ENCODE results near the gene SNCG. TPM values are rescaled to one million over a fixed set of nuclear protein-coding genes. Genes with fewer than 3 reads are reported as not detected.
"Not testable (repeated sequence)": the region's sequence is repeated elsewhere in the genome, so short reads cannot be mapped to it uniquely, and the experiment has no call there.

The SNCG gene
- total and polyA plus RNA-seq, 9 donors = 4.4 to 11.7 (median 5.9) TPM

- H3K27ac ChIP-seq (ENCODE audit: low read length) = no peak overlapping the region
- peaks cover 28% of the 10 kb centered on the region for H3K4me1 ChIP-seq (ENCODE audit: control insufficient read depth, insufficient read depth, low read length)
- no CpG with 5 or more reads among the region's 5 CpGs for WGBS (ENCODE audit: insufficient coverage)
- peaks cover 6% of the 10 kb centered on the region for H3K27me3 ChIP-seq (ENCODE audit: control insufficient read depth, insufficient read depth, low read length)
- H3K9me3 ChIP-seq (replicated peaks; ENCODE audit: control insufficient read depth, low read depth, low read length) = no peaks in the 10 kb centered on the region
- DNase-seq = no peak
- H3K36me3 ChIP-seq (ENCODE audit: control insufficient read depth, insufficient read depth, low read length) = no peaks in the 10 kb centered on the region
- H3K4me3 ChIP-seq (ENCODE audit: low read length) = no peak overlapping the region
Measured at GRCh38 chr10:86976362-86977056, 18.1 kb downstream of the SNCG start.

GRCh38 chr10:86978457-86978856 lies 20.1 kb downstream of the SNCG start:
- H3K27ac ChIP-seq (ENCODE audit: low read length) = peak overlapping the region; percentile 71
- 73% methylated on average over 2 of the region's 3 CpGs for WGBS (ENCODE audit: insufficient coverage)
- not testable (repeated sequence) for H3K4me3 ChIP-seq (ENCODE audit: low read length); H3K36me3 ChIP-seq (ENCODE audit: control insufficient read depth, insufficient read depth, low read length); H3K9me3 ChIP-seq (replicated peaks; ENCODE audit: control insufficient read depth, low read depth, low read length); DNase-seq; H3K27me3 ChIP-seq (ENCODE audit: control insufficient read depth, insufficient read depth, low read length)
- peaks cover 23% of the 10 kb centered on the region for H3K4me1 ChIP-seq (ENCODE audit: control insufficient read depth, insufficient read depth, low read length)

- Histone ChIP-seq H3K27ac (ENCODE audit: low read length) (no peak overlapping the region), H3K4me1 (ENCODE audit: control insufficient read depth, insufficient read depth, low read length) (peaks cover 23% of the 10 kb centered on the region), H3K36me3 (ENCODE audit: control insufficient read depth, insufficient read depth, low read length) (no peaks in the 10 kb centered on the region), H3K4me3 (ENCODE audit: low read length) (no peak overlapping the region), H3K27me3 (ENCODE audit: control insufficient read depth, insufficient read depth, low read length) (no peaks in the 10 kb centered on the region), H3K9me3 (replicated peaks; ENCODE audit: control insufficient read depth, low read depth, low read length) (no peaks in the 10 kb centered on the region)
- WGBS (ENCODE audit: insufficient coverage) = 93% methylated on average over 3 of the region's 4 CpGs
- DNase-seq = peak; percentile 8
Measured at GRCh38 chr10:86979296-86979818, 21.0 kb downstream of the SNCG start.

- H3K4me3 ChIP-seq (ENCODE audit: low read length) = no peak overlapping the region
- H3K9me3 ChIP-seq (replicated peaks; ENCODE audit: control insufficient read depth, low read depth, low read length) = no peaks in the 10 kb centered on the region
- peak; percentile 69 for DNase-seq
- 7% methylated on average over 2 of the region's 3 CpGs for WGBS (ENCODE audit: insufficient coverage)
- peak overlapping the region; percentile 63 for H3K27ac ChIP-seq (ENCODE audit: low read length)
- H3K36me3 ChIP-seq (ENCODE audit: control insufficient read depth, insufficient read depth, low read length) = no peaks in the 10 kb centered on the region
- peaks cover 23% of the 10 kb centered on the region for H3K4me1 ChIP-seq (ENCODE audit: control insufficient read depth, insufficient read depth, low read length)
- no peaks in the 10 kb centered on the region for H3K27me3 ChIP-seq (ENCODE audit: control insufficient read depth, insufficient read depth, low read length)
Measured at GRCh38 chr10:86979977-86980448, 21.6 kb downstream of the SNCG start.

GRCh38 chr10:86981020-86981419 lies 22.6 kb downstream of the SNCG start:
- 100% methylated on average over 1 of the region's 6 CpGs for WGBS (ENCODE audit: insufficient coverage)
- not testable (repeated sequence) for H3K27ac ChIP-seq (ENCODE audit: low read length)

GRCh38 chr10:86981716-86982115 lies 23.3 kb downstream of the SNCG start:
- DNase-seq = no peak
- H3K36me3 ChIP-seq (ENCODE audit: control insufficient read depth, insufficient read depth, low read length) = no peaks in the 10 kb centered on the region
- H3K4me1 ChIP-seq (ENCODE audit: control insufficient read depth, insufficient read depth, low read length) = peaks cover 23% of the 10 kb centered on the region
- no peaks in the 10 kb centered on the region for H3K27me3 ChIP-seq (ENCODE audit: control insufficient read depth, insufficient read depth, low read length)
- H3K9me3 ChIP-seq (replicated peaks; ENCODE audit: control insufficient read depth, low read depth, low read length) = no peaks in the 10 kb centered on the region
- H3K4me3 ChIP-seq (ENCODE audit: low read length) = no peak overlapping the region
- no peak overlapping the region for H3K27ac ChIP-seq (ENCODE audit: low read length)
- WGBS (ENCODE audit: insufficient coverage) = no CpG with 5 or more reads among the region's 5 CpGs

More at GRCh38 chr10:86981020-86981419, 22.6 kb downstream of the SNCG start:
- not testable (repeated sequence) for H3K27me3 ChIP-seq (ENCODE audit: control insufficient read depth, insufficient read depth, low read length); H3K36me3 ChIP-seq (ENCODE audit: control insufficient read depth, insufficient read depth, low read length); H3K4me3 ChIP-seq (ENCODE audit: low read length); H3K9me3 ChIP-seq (replicated peaks; ENCODE audit: control insufficient read depth, low read depth, low read length)
- peak; percentile 16 for DNase-seq
- peaks cover 23% of the 10 kb centered on the region for H3K4me1 ChIP-seq (ENCODE audit: control insufficient read depth, insufficient read depth, low read length)

- not testable (repeated sequence) for H3K4me3 ChIP-seq (ENCODE audit: low read length); H3K9me3 ChIP-seq (replicated peaks; ENCODE audit: control insufficient read depth, low read depth, low read length); H3K27ac ChIP-seq (ENCODE audit: low read length); DNase-seq; H3K27me3 ChIP-seq (ENCODE audit: control insufficient read depth, insufficient read depth, low read length); H3K36me3 ChIP-seq (ENCODE audit: control insufficient read depth, insufficient read depth, low read length)
- WGBS (ENCODE audit: insufficient coverage) = no CpG with 5 or more reads among the region's 4 CpGs
- peaks cover 11% of the 10 kb centered on the region for H3K4me1 ChIP-seq (ENCODE audit: control insufficient read depth, insufficient read depth, low read length)
Measured at GRCh38 chr10:86984498-86984897, 26.1 kb downstream of the SNCG start.

- peak; percentile 69 for DNase-seq
Measured at GRCh38 chr10:86988520-86988919, 30.1 kb downstream of the SNCG start.

GRCh38 chr10:86991362-86991761 lies 33.0 kb downstream of the SNCG start:
- DNase-seq; H3K36me3 ChIP-seq (ENCODE audit: control insufficient read depth, insufficient read depth, low read length); H3K4me1 ChIP-seq (ENCODE audit: control insufficient read depth, insufficient read depth, low read length); H3K27me3 ChIP-seq (ENCODE audit: control insufficient read depth, insufficient read depth, low read length); H3K4me3 ChIP-seq (ENCODE audit: low read length); H3K27ac ChIP-seq (ENCODE audit: low read length); H3K9me3 ChIP-seq (replicated peaks; ENCODE audit: control insufficient read depth, low read depth, low read length): not testable (repeated sequence)
- WGBS (ENCODE audit: insufficient coverage) = no CpG with 5 or more reads among the region's 12 CpGs

More at GRCh38 chr10:86988520-86988919, 30.1 kb downstream of the SNCG start:
- H3K4me1 ChIP-seq (ENCODE audit: control insufficient read depth, insufficient read depth, low read length) = no peaks in the 10 kb centered on the region
- no peaks in the 10 kb centered on the region for H3K36me3 ChIP-seq (ENCODE audit: control insufficient read depth, insufficient read depth, low read length)
- no peak overlapping the region for H3K27ac ChIP-seq (ENCODE audit: low read length)
- H3K4me3 ChIP-seq (ENCODE audit: low read length) = no peak overlapping the region
- no peaks in the 10 kb centered on the region for H3K9me3 ChIP-seq (replicated peaks; ENCODE audit: control insufficient read depth, low read depth, low read length)
- no CpG with 5 or more reads among the region's 1 CpG for WGBS (ENCODE audit: insufficient coverage)
- no peaks in the 10 kb centered on the region for H3K27me3 ChIP-seq (ENCODE audit: control insufficient read depth, insufficient read depth, low read length)

- Histone ChIP-seq H3K27ac (ENCODE audit: low read length) (no peak overlapping the region), H3K36me3 (ENCODE audit: control insufficient read depth, insufficient read depth, low read length) (no peaks in the 10 kb centered on the region), H3K9me3 (replicated peaks; ENCODE audit: control insufficient read depth, low read depth, low read length) (no peaks in the 10 kb centered on the region), H3K27me3 (ENCODE audit: control insufficient read depth, insufficient read depth, low read length) (no peaks in the 10 kb centered on the region), H3K4me3 (ENCODE audit: low read length) (no peak overlapping the region), H3K4me1 (ENCODE audit: control insufficient read depth, insufficient read depth, low read length) (no peaks in the 10 kb centered on the region)
- no peak for DNase-seq
Measured at GRCh38 chr10:86992456-86992855, 34.1 kb downstream of the SNCG start.
